Neutrophil (primary cell): Measurements from ENCODE around the gene SSBP4.

Experiments
- H3K27ac ChIP-seq: fragments of 200-600 bp; sonication (generic); 2 replicates; pipeline ENCODE4 v1.5.1; 2016; ENCODE audit warnings: mild to moderate bottlenecking, moderate library complexity
- H3K27me3 ChIP-seq: fragments of 200-600 bp; sonication (generic); 2 replicates; pipeline ENCODE4 v1.6.0; 2016; ENCODE audit warnings: mild to moderate bottlenecking
- H3K36me3 ChIP-seq: fragments of 200-600 bp; sonication (generic); 2 replicates; pipeline ENCODE4 v1.5.1; 2017
- H3K4me1 ChIP-seq, 2 experiments: fragments of 200-600 bp in 1 of 2; sonication (generic) in 1 of 2; 1 replicate in 1 of 2; 2 replicates in 1 of 2; pipeline versions ENCODE4 v1.5.1 to v1.6.1; 2013 to 2016; ENCODE audit warnings: low read depth in 1 of 2, low read length in 1 of 2, mild to moderate bottlenecking in 1 of 2, moderate library complexity in 1 of 2; ENCODE audit not compliant: control insufficient read depth in 1 of 2, insufficient read depth in 1 of 2
- H3K4me3 ChIP-seq, 2 experiments: fragments of 200-600 bp in 1 of 2; sonication (generic) in 1 of 2; 1 replicate in 1 of 2; 2 replicates in 1 of 2; pipeline ENCODE4 v1.5.1; 2013 to 2016; ENCODE audit warnings: low read depth in 1 of 2, low read length in 1 of 2, mild to moderate bottlenecking in 1 of 2, moderate library complexity in 1 of 2
- H3K9me3 ChIP-seq: fragments of 200-600 bp; sonication (generic); 2 replicates; pipeline ENCODE4 v1.5.1; 2016
- CTCF ChIP-seq: fragments of 200-600 bp; sonication (generic); IDR thresholded peaks from 2 replicates; pipeline ENCODE4 v1.5.1; 2016; ENCODE audit warnings: antibody characterized with exemption

SSBP4 gene

GRCh38 chr19:18475762-18476331 is 56.6 kb downstream of the SSBP4 start:
- Histone ChIP-seq H3K9me3 (no peaks in the 10 kb centered on the region), H3K27me3 (no peaks in the 10 kb centered on the region), H3K4me1 (peaks cover 71 to 82% of the 10 kb centered on the region in 2 experiments), H3K27ac (peak overlapping the region; percentile 99), H3K4me3 (peak overlapping the region; percentile 13 to 62), H3K36me3 (peaks cover 26% of the 10 kb centered on the region)
- no peak for TF ChIP-seq CTCF

- no peak for TF ChIP-seq CTCF
- peak overlapping the region; percentile 99 for H3K27ac ChIP-seq
- H3K27me3 ChIP-seq: no peaks in the 10 kb centered on the region
- H3K4me1 ChIP-seq: peaks cover 78 to 90% of the 10 kb centered on the region in 2 experiments
- peaks cover 18% of the 10 kb centered on the region for H3K36me3 ChIP-seq
- no peaks in the 10 kb centered on the region for H3K9me3 ChIP-seq
- peak overlapping the region; percentile 47 to 62 for H3K4me3 ChIP-seq
These were observed 57.4 kb downstream of the SSBP4 start for GRCh38 chr19:18476507-18477041.

- H3K4me1 ChIP-seq: peaks cover 83 to 94% of the 10 kb centered on the region in 2 experiments
- peaks cover 12% of the 10 kb centered on the region for H3K36me3 ChIP-seq
- no peaks in the 10 kb centered on the region for H3K9me3 ChIP-seq
- peak overlapping the region; percentile 99 for H3K27ac ChIP-seq
- no peaks in the 10 kb centered on the region for H3K27me3 ChIP-seq
- peak; percentile 10 for TF ChIP-seq CTCF
- H3K4me3 ChIP-seq: peak overlapping the region; percentile 47 to 62
These were observed 58.0 kb downstream of the SSBP4 start for GRCh38 chr19:18477042-18477779.

- H3K27me3 ChIP-seq: no peaks in the 10 kb centered on the region
- H3K4me1 ChIP-seq: peaks cover 91 to 98% of the 10 kb centered on the region in 2 experiments
- peaks cover 4% of the 10 kb centered on the region for H3K36me3 ChIP-seq
- H3K4me3 ChIP-seq: peak overlapping the region; percentile 47 to 62
- H3K9me3 ChIP-seq: no peaks in the 10 kb centered on the region
- peak overlapping the region; percentile 99 for H3K27ac ChIP-seq
- TF ChIP-seq CTCF: no peak
These were observed 58.8 kb downstream of the SSBP4 start for GRCh38 chr19:18477974-18478373.

- H3K9me3 ChIP-seq: no peaks in the 10 kb centered on the region
- peak overlapping the region; percentile 47 to 62 for H3K4me3 ChIP-seq
- no peaks in the 10 kb centered on the region for H3K27me3 ChIP-seq
- peaks cover 98 to 99% of the 10 kb centered on the region in 2 experiments for H3K4me1 ChIP-seq
- TF ChIP-seq CTCF: peak; percentile 47
- peak overlapping the region; percentile 99 for H3K27ac ChIP-seq
- H3K36me3 ChIP-seq: no peaks in the 10 kb centered on the region
These were observed 59.5 kb downstream of the SSBP4 start for GRCh38 chr19:18478545-18479311.
